Measurements from ENCODE around the gene CAPNS1. TPM values are rescaled to one million over a fixed set of nuclear protein-coding genes. Genes with fewer than 3 reads are reported as not detected.

CAPNS1 gene
- total and polyA plus RNA-seq, 2 of the 4 experiments (the other 2 are of a cell fraction): 436 to 988 TPM

DNA sequence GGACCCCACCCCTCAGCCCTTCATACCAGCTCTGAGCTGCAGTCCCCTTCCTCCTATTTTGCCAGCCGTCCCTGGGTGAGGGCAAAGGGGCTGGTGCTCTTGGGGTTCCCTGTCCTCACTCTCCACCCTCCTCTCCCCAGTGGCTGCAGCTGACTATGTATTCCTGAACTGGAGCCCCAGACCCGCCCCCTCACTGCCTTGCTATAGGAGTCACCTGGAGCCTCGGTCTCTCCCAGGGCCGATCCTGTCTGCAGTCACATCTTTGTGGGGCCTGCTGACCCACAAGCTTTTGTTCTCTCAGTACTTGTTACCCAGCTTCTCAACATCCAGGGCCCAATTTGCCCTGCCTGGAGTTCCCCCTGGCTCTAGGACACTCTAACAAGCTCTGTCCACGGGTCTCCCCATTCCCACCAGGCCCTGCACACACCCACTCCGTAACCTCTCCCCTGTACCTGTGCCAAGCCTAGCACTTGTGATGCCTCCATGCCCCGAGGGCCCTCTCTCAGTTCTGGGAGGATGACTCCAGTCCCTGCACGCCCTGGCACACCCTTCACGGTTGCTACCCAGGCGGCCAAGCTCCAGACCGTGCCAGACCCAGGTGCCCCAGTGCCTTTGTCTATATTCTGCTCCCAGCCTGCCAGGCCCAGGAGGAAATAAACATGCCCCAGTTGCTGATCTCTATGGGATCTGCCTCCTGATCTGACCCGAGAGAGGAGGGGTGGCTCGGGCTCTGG, 10.0 kb downstream of the CAPNS1 start:
- H2BK5ac ChIP-seq (ENCODE audit: low read depth, low read length, poor library complexity, severe bottlenecking): no peak overlapping the region
- no peak overlapping the region for H3K4ac ChIP-seq (ENCODE audit: low read depth, low read length)
- CTCF ChIA-PET: no interaction called here
- peak overlapping the region; percentile 54 for H2AFZ ChIP-seq (replicated peaks; ENCODE audit: low read length, poor library complexity)
- no peak overlapping the region for H2BK120ac ChIP-seq (ENCODE audit: low read depth, low read length)
- H3K27me3 ChIP-seq (ENCODE audit: control insufficient read depth, insufficient read depth, low read length): no peaks in the 10 kb centered on the region
- H4K5ac ChIP-seq (ENCODE audit: low read depth, low read length): no peak overlapping the region
- H2AK9ac ChIP-seq (replicated peaks; ENCODE audit: low read depth, low read length, poor library complexity): peak overlapping the region; percentile 90
- H4K91ac ChIP-seq (ENCODE audit: insufficient read depth, low read depth, low read length): no peak overlapping the region
- H3K9ac ChIP-seq (ENCODE audit: low read depth, low read length): no peak overlapping the region
- peaks cover 4% of the 10 kb centered on the region for H3K9me1 ChIP-seq (ENCODE audit: insufficient read depth, low read length)
- H3K4me1 ChIP-seq (ENCODE audit: control insufficient read depth, insufficient read depth, low read length): peaks cover 6% of the 10 kb centered on the region; the same call in 1 of the 2 replicates
- H2BK15ac ChIP-seq (ENCODE audit: low read depth, low read length): no peak overlapping the region
- H2AK5ac ChIP-seq (ENCODE audit: low read depth, low read length): no peak overlapping the region
- POLR2A ChIA-PET (ENCODE audit: unreplicated experiment): no interaction called here
- H3K4me3 ChIP-seq (ENCODE audit: insufficient read depth, low read depth, low read length): no peak overlapping the region
- in situ Hi-C loops (cut with MboI; ENCODE audit: low sequenced_read_pairs) (no loop called here), dilution Hi-C loops (cut with HindIII; ENCODE audit: low sequenced_read_pairs, unreplicated experiment) (no loop called here), intact Hi-C loops (cut with micrococcal nuclease) (no loop called here)
- peaks cover 17 to 53% of the 10 kb centered on the region in 2 experiments for H3K79me1 ChIP-seq (ENCODE audit: low read depth in 1 of 2, low read length in 2 of 2)
- H3K56ac ChIP-seq (ENCODE audit: extremely low read depth, insufficient read depth, low read length): no peak overlapping the region
- no peak overlapping the region for H3K27ac ChIP-seq (ENCODE audit: insufficient read depth, low read length)
- WGBS, 2 experiments (ENCODE audit: extremely low coverage in 2 of 2, insufficient read length in 1 of 2): 93% methylated on average over 3 of the region's 13 CpGs; no CpG with 5 or more reads in 1 of the 2 experiments
- DNase-seq (no peak), ATAC-seq (ENCODE audit: low read depth) (no peak)
- peaks cover 21% of the 10 kb centered on the region for H4K20me1 ChIP-seq (ENCODE audit: insufficient read depth, low read length)
- no peak overlapping the region for H2BK20ac ChIP-seq (ENCODE audit: low read depth, low read length)
- H3K14ac ChIP-seq (replicated peaks; ENCODE audit: low read depth, low read length): no peak overlapping the region
- H4K8ac ChIP-seq (ENCODE audit: low read depth in 2 of 2, low read length in 2 of 2): no peak overlapping the region
- TF ChIP-seq, protein P1, sequence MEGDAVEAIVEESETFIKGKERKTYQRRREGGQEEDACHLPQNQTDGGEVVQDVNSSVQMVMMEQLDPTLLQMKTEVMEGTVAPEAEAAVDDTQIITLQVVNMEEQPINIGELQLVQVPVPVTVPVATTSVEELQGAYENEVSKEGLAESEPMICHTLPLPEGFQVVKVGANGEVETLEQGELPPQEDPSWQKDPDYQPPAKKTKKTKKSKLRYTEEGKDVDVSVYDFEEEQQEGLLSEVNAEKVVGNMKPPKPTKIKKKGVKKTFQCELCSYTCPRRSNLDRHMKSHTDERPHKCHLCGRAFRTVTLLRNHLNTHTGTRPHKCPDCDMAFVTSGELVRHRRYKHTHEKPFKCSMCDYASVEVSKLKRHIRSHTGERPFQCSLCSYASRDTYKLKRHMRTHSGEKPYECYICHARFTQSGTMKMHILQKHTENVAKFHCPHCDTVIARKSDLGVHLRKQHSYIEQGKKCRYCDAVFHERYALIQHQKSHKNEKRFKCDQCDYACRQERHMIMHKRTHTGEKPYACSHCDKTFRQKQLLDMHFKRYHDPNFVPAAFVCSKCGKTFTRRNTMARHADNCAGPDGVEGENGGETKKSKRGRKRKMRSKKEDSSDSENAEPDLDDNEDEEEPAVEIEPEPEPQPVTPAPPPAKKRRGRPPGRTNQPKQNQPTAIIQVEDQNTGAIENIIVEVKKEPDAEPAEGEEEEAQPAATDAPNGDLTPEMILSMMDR (conservative IDR thresholded peaks at IDR 0.05; ENCODE audit: low read depth, low read length): no peak
- TF ChIP-seq NFE2L2 (IDR thresholded peaks at IDR 0.05; ENCODE audit: low read depth, low read length) (no peak), POLR2A (IDR thresholded peaks at IDR 0.05; ENCODE audit: low read depth, low read length) (no peak), RCOR1 (IDR thresholded peaks at IDR 0.05; ENCODE audit: insufficient replicate concordance, low read length) (no peak), MAFK (IDR thresholded peaks at IDR 0.05; ENCODE audit: low read depth, low read length) (no peak), SMC3 (IDR thresholded peaks at IDR 0.05; ENCODE audit: low read depth, low read length) (no peak), FOS (IDR thresholded peaks at IDR 0.05; ENCODE audit: low read depth, low read length) (no peak), RFX5 (IDR thresholded peaks at IDR 0.05; ENCODE audit: low read depth, low read length) (no peak), MAZ (IDR thresholded peaks at IDR 0.05; ENCODE audit: borderline replicate concordance, low read depth, low read length) (no peak)
- TF ChIP-seq, protein P2, sequence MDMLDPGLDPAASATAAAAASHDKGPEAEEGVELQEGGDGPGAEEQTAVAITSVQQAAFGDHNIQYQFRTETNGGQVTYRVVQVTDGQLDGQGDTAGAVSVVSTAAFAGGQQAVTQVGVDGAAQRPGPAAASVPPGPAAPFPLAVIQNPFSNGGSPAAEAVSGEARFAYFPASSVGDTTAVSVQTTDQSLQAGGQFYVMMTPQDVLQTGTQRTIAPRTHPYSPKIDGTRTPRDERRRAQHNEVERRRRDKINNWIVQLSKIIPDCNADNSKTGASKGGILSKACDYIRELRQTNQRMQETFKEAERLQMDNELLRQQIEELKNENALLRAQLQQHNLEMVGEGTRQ (IDR thresholded peaks at IDR 0.05; ENCODE audit: low read depth, low read length): no peak
- no peaks in the 10 kb centered on the region for H3K9me3 ChIP-seq (ENCODE audit: control insufficient read depth, insufficient read depth, low read length)
- H3K18ac ChIP-seq (ENCODE audit: low read depth, low read length): no peak overlapping the region
- no peak overlapping the region for H3K23ac ChIP-seq (ENCODE audit: low read depth, low read length)
- H3K36me3 ChIP-seq (ENCODE audit: control insufficient read depth, insufficient read depth, low read length): peaks cover 53% of the 10 kb centered on the region
- TSS peak; percentile 98 for BruUV-seq (replicated peaks)
- no peak overlapping the region for H3K4me2 ChIP-seq (ENCODE audit: low read depth, low read length)
